GM18870 (cell line): ENCODE measurements around the gene BCAS1.

Experiments used
- ATAC-seq: cut with Tn5 transposase; IDR thresholded peaks from one replicate; pipeline ENCODE4 v1.9.1; 2021; ENCODE audit warnings: moderate library complexity; ENCODE audit not compliant: unreplicated experiment

BCAS1 gene

DNA sequence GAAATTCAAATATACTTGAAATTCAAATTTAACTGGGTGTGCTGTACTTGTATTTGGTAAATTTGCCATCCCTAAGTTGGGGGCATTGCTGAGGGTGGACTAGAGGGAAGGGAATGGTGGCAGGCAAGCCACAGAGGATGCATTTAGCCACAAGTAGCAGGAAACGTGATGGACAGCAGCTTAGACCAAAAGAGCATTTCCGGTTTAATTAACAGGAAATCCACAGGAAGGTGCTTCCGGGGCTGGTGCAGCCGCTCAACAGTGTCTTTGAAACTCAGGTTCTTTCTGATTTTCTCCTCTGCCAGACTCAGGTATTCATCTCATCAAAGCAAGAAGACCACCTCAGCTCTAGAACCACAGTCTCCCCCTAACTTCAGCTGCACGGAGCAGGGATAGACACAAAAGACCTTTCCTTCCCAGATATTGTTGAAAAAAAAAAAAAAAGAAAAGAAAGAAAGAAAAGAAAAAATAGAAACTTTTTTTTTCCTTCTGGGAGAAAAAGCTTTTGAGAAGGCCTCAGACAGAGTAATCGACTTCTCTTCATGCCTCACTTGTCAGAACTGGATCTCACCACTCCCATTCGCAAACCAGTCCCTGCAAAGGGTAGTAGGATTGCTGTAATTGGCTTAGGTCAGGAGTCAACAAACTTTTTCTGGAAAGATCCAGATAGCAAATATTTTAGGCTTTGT lies 8.0 kb upstream of the BCAS1 start:
- ATAC-seq = peak; percentile 46

DNA sequence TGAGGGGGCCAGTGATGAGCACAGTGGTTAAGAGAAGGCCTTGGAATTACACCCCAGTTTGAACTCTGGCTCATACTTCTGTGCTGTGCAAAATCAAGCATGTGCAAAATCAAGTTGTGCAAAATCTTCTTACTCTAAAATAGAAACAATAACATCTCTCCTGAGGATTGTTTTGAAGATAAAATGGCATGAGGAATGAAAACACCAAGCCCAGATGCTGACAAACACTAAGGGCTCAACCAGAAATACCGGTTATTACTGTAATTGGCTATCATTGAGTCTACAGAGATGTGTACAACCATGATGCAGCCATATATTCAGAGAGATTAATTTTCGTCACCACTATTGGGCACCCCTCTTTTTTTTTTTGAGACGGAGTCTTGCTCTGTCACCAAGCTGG lies 5.9 kb upstream of the BCAS1 start:
- ATAC-seq = no peak

DNA sequence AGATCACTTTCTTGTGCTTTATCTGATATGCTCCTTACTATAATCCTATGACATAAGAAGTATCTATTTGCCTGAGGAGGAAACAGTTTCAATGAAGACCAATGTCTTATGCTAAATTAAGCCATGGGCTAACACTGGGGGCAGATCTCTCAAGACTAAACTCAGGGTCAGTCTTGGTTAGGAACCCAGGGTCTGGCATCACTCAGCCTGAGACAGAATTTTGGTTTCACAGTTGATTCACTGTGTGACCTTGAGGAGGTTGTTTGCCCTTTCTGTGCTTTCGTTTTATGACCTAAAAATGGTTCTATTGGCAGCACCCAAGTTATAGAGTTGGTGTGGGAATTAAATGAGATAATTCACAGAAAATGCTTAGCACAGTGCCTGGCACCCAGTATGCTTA lies 4.9 kb upstream of the BCAS1 start:
- ATAC-seq = no peak

DNA sequence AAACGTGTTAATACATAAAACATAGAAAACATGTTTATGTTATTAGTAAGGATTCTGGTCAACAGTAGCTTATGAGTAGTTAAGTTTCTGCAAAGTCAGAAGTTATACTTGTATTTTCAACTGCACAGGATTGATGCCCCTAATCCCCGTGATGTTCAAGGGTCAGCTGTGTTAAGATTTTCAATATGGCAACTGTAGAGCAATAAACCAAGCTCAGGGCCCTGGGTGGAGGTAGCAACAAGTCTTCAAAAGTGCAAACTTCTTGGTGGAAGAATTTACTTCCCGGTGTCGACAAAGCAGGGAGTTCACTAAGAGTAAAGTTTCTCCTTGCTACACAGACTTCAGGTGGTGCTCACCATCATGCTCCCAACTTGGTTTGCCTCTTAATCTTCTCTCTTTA lies 4.1 kb upstream of the BCAS1 start:
- ATAC-seq = no peak

DNA sequence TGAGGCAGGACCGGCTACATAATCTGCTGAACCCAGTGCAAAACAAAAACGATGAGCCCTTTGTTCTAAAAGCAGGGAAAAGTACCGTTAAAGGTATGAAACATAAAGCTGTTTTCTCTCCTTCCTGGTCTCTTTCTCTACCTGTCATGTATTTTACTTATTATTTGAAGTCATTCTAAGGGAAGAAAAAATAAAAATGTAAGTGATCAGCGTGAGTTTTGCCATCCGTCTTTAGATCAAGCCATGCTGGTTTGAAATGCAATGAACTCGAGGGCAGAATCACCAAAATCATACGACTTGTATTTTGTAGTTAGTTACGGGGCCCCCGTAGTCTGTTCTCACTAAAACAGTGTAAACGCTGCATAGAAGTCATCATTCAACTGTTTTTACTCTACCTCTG lies 2.9 kb upstream of the BCAS1 start:
- no peak for ATAC-seq

DNA sequence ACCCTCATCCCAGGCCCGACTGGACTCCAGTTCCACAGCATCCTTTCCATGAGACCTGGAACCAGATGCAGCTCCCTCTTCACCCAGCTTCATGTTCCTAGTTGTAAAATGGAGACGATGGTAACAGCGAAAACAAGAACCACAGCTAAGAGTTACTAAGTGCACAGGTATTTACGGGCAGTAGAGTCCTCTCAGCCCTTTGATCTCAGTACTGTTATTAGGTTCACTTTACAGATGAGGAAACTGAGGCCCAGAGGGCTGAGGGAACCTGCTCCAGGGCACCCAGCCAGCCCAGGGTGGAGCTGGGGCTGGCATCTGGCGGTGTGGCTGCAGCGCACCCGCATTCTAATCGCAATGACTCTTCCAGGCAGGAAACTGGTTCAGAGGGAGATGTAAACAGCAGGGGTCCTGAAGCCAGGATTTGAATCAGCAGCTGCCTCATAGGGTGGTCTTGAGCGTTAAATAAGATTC lies 858 bp downstream of the BCAS1 start:
- no peak for ATAC-seq

DNA sequence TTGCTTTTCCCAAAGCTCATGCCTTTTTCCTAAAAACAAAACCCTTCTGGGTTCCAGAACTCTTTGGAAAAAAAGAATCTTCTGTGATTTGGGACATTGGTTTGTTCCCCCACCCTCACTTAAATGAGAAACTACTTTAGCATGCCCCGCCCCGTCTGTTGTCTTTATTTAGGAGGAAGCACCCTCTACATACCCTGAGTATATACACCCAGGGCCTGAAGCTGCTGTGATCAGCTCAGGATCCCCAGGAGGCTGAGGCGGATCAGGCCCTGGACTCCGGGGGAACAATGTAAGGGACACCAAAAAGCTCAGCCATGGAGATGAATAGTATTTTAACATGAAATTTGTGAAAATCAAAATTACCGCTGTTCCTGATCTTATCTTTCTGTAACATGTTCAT lies 1.4 kb downstream of the BCAS1 start:
- no peak for ATAC-seq

DNA sequence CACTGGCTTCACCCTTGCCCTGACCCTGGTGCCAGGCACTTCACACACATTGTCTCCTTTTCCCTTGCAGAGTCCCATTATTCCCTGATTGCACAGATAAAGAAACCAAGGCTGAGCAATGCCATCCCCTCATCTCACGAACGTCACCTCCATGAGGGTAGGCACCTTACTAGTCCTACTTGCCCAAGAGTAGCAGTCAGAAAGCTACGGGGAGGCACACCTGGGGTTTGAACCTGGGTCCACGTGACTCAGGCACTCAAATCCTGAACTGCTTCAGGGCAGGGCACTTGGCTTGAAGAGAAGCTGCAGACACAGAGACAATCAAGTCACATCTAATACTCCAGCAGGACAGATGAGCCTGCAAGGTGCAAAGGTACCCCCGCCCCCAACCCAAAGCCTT lies 1.9 kb downstream of the BCAS1 start:
- no peak for ATAC-seq

DNA sequence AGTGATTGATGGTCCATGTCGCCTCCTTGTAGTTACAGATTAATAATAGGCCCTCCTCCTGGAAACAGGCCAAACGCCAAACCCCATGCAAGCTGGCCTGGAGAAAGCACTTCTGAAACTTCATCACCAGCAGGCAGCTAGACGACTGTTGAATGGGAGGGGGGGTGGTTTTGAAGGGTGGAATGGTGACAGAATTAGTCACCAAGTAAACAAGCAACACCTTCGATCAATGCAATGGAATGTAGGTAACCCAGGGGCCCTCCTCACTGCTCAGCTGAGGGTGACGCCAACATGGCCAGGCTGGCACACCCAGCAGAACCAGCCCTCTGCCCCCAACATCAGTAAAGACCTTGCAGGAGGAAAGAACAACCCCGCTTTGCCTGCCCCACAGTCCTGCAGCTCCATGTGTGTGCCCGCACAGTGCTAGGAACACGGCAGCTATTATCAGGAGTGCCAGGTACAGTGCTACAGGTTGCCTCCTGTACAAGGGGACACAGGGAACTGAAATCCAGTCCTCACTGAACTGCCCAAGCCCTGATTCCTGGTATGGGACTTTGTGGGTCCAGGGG lies 2.7 kb downstream of the BCAS1 start:
- ATAC-seq = peak; percentile 62

DNA sequence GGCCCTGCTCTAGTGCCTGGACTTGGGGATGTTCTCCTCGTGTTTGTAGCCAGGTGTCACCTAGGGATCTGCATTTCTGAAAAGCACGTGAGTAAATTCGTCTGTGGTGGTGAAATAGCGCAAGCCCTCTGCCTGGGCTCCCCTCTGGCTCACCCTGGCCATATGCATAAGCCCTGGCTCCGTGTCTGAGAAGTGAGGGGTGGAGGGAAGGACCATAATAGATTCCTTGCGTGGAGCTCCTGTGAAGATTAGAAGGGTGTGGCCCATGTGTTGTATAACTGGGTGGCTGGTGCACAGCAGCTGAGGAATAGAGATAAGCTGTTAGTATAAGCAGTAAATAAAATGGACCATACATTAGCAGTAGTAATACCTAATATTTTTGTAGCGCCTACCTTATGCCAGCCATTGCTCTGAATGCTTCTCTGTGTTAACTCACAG lies 4.8 kb downstream of the BCAS1 start:
- no peak for ATAC-seq

DNA sequence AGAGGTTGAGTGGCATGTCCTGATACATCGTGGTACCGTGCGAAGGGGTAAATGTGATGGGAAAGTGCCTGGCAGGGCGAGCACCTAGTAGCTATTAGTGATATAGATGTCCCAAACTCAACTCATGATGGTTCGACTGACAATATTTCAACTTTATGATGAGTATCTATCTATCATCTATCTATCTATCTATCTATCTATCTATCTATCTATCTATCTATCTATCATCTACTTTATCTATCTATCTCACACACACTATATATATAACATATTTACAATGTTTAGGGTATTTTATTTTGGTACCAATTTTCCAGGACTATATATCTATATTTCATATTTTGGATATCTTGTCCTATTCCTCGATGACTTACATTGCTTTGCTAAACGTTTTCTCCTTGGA lies 5.5 kb downstream of the BCAS1 start:
- no peak for ATAC-seq

DNA sequence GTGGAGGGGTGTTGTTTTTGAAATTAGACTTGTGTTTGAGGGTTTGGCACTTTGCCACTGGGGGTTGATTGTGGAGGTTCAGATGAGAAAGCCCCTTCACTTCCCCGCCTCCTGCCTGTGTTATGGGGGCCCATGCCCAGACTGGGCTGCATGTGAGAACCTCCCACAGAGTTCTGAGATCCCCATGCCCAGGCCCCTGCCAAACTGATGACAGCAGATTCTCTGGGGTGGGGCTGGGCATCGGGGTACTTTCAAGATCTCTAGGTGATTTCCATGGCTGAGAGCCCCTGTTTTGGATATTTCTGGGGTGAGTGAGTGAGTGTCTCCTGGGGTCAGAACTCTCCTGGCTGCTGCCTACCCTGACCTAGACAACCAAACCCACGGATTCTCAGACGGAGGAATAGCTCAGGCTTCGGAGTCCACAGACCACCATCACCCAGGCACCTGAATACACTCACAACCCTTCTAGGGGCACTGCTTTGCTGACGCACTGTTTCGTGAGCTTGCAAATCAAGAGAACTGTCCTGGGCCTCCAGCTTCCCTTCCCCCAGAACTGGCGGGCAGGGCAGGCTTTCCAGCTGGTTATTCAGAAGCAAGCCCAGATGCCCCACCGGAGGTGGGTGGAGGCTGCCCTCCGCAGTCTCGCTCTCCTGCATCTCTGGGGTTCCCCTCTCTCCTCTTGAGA lies 6.3 kb downstream of the BCAS1 start:
- no peak for ATAC-seq

DNA sequence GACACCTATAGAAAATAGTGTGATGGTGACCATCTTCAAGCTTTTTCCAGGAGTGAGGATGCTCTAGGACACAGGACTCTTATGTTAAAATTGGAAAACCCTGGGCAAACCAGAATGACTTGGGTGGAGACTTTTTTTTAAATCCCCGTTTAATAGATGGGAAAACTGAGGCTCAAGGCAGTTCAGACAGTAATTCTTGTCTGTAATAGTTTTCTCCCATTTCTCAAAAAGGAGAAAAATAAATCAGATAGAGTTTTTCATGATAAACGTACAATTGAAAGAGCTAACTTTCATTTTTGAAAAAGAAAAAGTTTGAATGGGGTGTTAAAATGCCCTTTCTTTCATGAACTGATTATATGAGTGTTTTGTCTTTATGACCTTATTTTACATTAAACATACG lies 6.8 kb downstream of the BCAS1 start:
- no peak for ATAC-seq

DNA sequence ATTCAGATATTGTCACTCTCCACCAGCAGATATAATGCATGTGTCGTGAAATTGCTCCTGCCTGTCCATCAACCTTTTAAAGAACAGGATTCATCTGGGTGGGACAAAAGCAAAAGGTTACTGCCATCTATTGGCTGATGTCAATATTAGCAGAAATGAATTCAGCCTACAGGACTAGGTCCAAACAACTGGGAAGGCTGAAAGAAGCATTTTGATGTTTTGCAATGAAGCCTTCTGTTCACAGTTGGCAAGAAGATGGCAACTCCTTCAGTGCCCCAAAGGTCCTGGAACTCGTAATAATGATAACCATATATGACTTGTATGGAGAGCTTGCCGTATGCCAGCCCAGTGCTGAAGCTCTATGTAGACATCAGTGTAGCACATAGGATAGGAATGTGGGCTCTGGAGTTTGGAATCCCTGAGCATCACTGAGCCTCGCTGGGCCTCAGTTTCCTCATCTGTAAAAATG lies 7.5 kb downstream of the BCAS1 start:
- ATAC-seq = no peak

DNA sequence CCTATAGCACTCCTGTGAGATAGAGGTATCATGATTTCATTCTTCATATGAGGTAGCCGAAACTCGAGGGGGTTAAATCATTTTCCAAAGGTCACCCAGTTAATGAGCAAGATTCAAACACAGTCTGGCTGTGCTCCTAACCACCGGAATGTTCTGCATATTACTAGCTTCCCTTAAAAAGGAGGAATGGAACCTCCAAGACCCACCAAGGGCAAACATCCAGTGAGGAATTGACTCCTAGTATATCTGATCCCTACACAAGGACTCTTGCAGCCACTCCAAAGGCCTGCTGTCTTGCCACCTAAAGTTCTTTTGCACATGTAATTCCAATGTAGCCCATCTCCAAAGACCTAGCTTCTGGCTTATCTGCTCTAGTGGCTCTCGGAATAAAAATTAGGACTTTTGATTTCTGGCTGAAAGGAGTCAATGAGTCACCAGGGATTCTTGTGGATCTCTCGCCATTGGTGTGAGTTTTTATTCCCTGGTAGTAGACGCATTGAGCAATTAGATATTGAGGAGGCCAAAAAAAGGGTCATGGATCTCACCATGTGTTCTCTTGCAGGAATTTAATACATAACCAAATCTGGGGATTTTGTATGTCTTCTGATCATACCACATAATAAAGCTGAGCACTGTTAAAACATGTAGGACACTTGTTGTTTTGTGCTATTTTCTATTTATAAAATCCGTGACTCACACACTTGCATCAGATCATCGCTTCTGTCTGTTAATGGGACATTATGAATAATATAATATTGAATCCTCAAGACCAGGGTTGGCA lies 9.1 kb downstream of the BCAS1 start:
- no peak for ATAC-seq

DNA sequence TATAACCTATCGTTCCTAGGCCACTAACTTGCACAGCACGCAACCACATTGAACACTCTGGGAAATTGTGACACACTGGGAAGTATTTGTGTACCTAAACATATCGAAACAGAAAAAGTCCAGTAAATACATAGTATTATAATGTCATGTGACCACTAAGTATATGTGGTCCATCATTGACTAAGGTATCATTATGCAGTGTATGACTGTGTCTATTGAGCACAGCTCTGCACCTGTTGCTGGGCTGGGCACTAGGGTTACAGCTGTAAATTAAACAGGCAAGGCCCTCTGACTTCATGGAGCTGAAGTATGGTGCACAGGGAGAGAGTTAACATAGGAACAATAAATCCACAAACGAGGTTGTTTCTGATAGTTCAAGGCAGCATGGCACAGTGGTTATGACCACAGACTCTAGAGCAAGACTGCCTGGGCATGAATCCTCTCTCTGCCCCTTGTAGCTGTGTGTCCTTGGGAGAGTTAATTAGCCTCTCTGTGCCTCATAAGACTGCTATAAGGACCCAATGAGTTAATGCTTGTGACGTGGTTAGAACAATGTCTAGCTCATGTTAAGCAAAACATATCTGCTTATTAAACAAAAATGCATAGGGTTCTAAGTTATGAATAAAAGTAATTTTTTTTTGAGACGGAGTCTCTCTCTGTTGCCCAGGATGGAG lies 10.6 kb downstream of the BCAS1 start:
- no peak for ATAC-seq

DNA sequence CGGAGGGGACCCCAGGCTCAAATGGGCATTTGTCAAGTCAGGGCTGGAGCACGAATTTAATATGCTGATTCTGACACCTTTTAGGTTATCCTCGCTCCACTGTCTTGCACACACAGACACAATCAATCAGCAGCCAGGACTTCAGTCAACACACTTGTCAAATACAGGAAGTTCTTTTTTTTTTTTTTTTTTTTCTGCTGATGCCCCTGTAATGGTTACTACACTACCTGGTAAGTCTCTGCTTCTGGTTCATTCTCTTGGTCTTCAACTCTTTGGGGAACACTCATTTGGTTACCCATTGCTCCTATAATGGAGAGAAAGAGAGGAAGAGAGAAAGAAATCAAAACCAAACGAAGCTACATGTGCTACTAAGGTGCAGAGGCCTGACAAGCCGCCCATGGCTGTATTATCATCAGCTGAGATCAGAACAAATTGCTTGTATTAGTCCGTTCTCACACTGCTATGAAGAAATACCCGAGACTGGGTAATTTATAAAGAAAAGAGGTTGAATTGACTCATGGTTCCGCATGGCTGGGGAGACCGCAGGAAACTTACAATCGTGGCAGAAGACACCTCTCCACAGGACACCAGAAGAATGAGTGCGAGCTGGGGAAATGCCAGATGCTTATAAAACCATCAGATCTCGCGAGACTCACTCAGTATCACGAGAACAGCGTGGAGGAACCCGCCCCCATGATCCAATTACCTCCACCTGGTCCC lies 11.8 kb downstream of the BCAS1 start:
- peak; percentile 54 for ATAC-seq

DNA sequence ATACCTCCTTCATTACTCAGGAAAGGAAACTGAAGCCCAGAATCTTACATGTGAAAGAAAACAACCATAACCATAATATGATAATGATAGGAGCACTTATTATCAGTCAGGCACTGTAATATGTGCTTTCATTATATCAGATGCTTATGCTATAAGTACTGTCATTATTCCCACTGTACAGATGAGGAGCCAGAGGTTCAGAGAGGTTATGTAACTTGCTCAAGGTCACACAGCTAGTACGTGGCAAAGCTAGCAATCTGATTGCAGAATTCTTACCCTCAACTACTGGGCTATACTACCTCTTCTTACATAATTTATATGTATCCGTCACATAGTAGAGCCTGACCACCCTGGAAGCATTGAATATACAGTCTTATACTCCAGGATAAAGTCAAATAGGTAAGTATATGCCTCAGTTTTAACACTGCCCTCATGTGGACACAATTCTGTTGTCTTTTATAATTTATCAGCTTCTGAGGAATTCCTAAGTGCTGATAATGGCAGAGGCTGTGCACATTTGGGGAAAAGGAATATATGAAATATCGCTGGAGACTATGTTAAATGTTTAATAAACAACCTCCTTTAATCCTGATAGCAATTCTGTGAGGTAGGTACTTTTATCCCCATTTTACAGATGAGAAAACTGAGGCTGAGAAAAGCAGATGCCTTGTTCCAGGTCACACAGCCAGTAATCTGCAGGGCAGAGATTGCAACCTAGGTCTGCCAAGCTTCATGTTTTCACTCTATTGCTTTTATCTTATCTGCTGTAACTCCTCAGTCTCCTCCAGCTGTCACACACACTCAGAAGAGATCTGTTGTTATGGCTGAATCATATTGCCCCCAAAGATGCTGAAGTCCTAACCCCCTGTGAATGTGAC lies 13.4 kb downstream of the BCAS1 start:
- ATAC-seq = no peak

DNA sequence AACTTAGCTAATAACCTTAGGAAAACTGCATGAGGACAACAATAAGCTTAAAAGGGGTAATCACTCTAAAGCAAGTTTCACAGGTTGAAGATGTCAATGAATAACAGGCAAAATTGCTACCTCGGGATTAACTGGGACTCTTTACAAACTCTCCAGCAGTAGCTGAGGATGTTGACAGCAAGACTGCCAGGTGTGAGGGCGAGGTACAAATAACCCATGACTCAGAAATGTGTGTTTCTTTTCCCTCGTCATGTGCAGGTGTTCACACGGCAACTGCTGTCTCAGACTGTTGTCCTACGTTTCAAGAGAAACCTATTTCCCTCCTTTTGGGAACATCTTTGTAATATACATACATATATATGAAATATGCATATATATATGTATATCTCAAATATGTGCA lies 15.9 kb downstream of the BCAS1 start:
- ATAC-seq = no peak
